H1 (cell line): ENCODE data around the gene RPL31. TPM values are rescaled to one million over a fixed set of nuclear protein-coding genes. Genes with fewer than 3 reads are reported as not detected.

Experiments
- CTCF ChIA-PET: fragments of 300-600 bp; sonication (Branson Sonifier 250); formaldehyde crosslinking; loops from one replicate; lab custom pipeline; 2021; ENCODE audit not compliant: partially characterized antibody; lab: Charles Lee
- POLR2A ChIA-PET: fragments of 300-600 bp; sonication (Branson Sonifier 250); formaldehyde crosslinking; loops from one replicate; lab custom pipeline; 2021; ENCODE audit warnings: inconsistent platforms; ENCODE audit not compliant: partially characterized antibody; lab: Charles Lee
- DNase-seq, 2 experiments: peaks; one replicate each; pipeline versions ENCODE4 v3.0.0 to v3.0.0-alpha.2; 2010 to 2022; ENCODE audit warnings: low spot score in 2 of 2, low read depth in 1 of 2, mixed read lengths in 1 of 2
- FAIRE-seq: peaks from 2 replicates; lab custom pipeline; 2011; peaks lifted over from hg19 to GRCh38; lab: Jason Lieb, UNC
- H2AFZ ChIP-seq: 2 replicates; pipeline ENCODE4 v1.8.1; 2012; ENCODE audit warnings: low read length, inconsistent platforms
- H2AK5ac ChIP-seq: 2 replicates; pipeline ENCODE4 v1.6.1; 2013; ENCODE audit warnings: low read depth, low read length
- H2BK120ac ChIP-seq: replicated peaks from 2 replicates; pipeline ENCODE3; 2013; ENCODE audit warnings: low read depth, low read length, inconsistent platforms
- H2BK12ac ChIP-seq: 2 replicates; pipeline ENCODE4 v1.6.1; 2013; ENCODE audit warnings: low read depth, low read length
- H2BK15ac ChIP-seq: 2 replicates; pipeline ENCODE4 v1.6.1; 2013; ENCODE audit warnings: low read length
- H2BK20ac ChIP-seq: 2 replicates; pipeline ENCODE4 v1.6.1; 2013; ENCODE audit warnings: low read length
- H2BK5ac ChIP-seq: 2 replicates; pipeline ENCODE4 v1.6.1; 2013; ENCODE audit warnings: low read depth, low read length
- H3K14ac ChIP-seq: 2 replicates; pipeline ENCODE4 v1.6.1; 2013; ENCODE audit warnings: inconsistent platforms; ENCODE audit not compliant: insufficient read length
- H3K18ac ChIP-seq: 2 replicates; pipeline ENCODE4 v1.6.1; 2013; ENCODE audit warnings: low read length; ENCODE audit errors: extremely low read depth
- H3K23ac ChIP-seq: 2 replicates; pipeline ENCODE4 v1.6.1; 2013; ENCODE audit warnings: inconsistent platforms; ENCODE audit not compliant: insufficient read length
- H3K23me2 ChIP-seq: 2 replicates; pipeline ENCODE4 v1.6.1; 2013; ENCODE audit warnings: low read depth, low read length
- H3K27ac ChIP-seq: 2 replicates; pipeline ENCODE4 v1.6.1; 2011; ENCODE audit warnings: low read depth, low read length, inconsistent platforms
- H3K27me3 ChIP-seq, 4 experiments: replicated peaks in 1 of 4; 1 replicate in 1 of 4; 2 replicates in 3 of 4; pipeline versions ENCODE4 v1.6.1 to v1.8.1; 2011 to 2013; ENCODE audit warnings: low read length in 3 of 4, mild to moderate bottlenecking in 3 of 4, inconsistent platforms in 2 of 4, mixed read lengths in 2 of 4, moderate library complexity in 1 of 4; ENCODE audit not compliant: control insufficient read depth in 3 of 4, insufficient read depth in 3 of 4; ENCODE audit errors: extremely low read depth in 1 of 4
- H3K36me3 ChIP-seq, 4 experiments: 2 replicates each; pipeline versions ENCODE4 v1.6.1 to v1.8.1; 2011 to 2013; ENCODE audit warnings: mild to moderate bottlenecking in 4 of 4, low read length in 3 of 4, moderate library complexity in 2 of 4, control low read depth in 1 of 4, inconsistent platforms in 1 of 4; ENCODE audit not compliant: insufficient read depth in 4 of 4, control insufficient read depth in 2 of 4
- H3K4ac ChIP-seq: replicated peaks from 2 replicates; pipeline ENCODE3; 2013; ENCODE audit warnings: low read length, low read depth, mixed read lengths, inconsistent platforms; ENCODE audit not compliant: insufficient read length
- H3K4me1 ChIP-seq, 4 experiments: replicated peaks in 1 of 4; 1 replicate in 1 of 4; 2 replicates in 3 of 4; pipeline versions ENCODE4 v1.6.1 to v1.8.1; 2011 to 2013; ENCODE audit warnings: low read length in 3 of 4, inconsistent platforms in 2 of 4, mixed read lengths in 1 of 4; ENCODE audit not compliant: insufficient read depth in 4 of 4, control insufficient read depth in 3 of 4
- H3K4me2 ChIP-seq, 2 experiments: 2 replicates each; pipeline versions ENCODE4 v1.6.1 to v1.8.1; 2011 to 2013; ENCODE audit warnings: low read depth in 2 of 2, low read length in 2 of 2, control low read depth in 1 of 2, inconsistent platforms in 1 of 2, mild to moderate bottlenecking in 1 of 2; ENCODE audit not compliant: insufficient read depth in 1 of 2
- H3K4me3 ChIP-seq, 4 experiments: fragments of 200-600, 300-600 bp in 1 of 4; sonication (generic), shearing (Covaris generic), sonication (Bioruptor Twin) in 1 of 4; 2 replicates each; pipeline versions ENCODE4 v1.5.1 to v1.8.1; 2011 to 2016; ENCODE audit warnings: low read length in 4 of 4, low read depth in 3 of 4, control low read depth in 2 of 4, inconsistent platforms in 2 of 4, mild to moderate bottlenecking in 2 of 4, mixed read lengths in 1 of 4, moderate library complexity in 1 of 4; ENCODE audit not compliant: insufficient read depth in 2 of 4; ENCODE audit errors: extremely low read depth in 1 of 4
- H3K56ac ChIP-seq: replicated peaks from 2 replicates; pipeline ENCODE3; 2013; ENCODE audit warnings: low read depth, mild to moderate bottlenecking, mixed read lengths, low read length, inconsistent platforms; ENCODE audit not compliant: insufficient read length
- H3K79me1 ChIP-seq: 2 replicates; pipeline ENCODE4 v1.6.1; 2013; ENCODE audit warnings: low read depth, low read length, control low read depth
- H3K79me2 ChIP-seq, 2 experiments: 2 replicates each; pipeline versions ENCODE4 v1.6.1 to v1.8.1; 2012 to 2013; ENCODE audit warnings: low read length in 2 of 2, mild to moderate bottlenecking in 2 of 2, inconsistent platforms in 1 of 2; ENCODE audit not compliant: insufficient read depth in 2 of 2, control insufficient read depth in 1 of 2
- H3K9ac ChIP-seq, 4 experiments: replicated peaks in 1 of 4; 1 replicate in 1 of 4; 2 replicates in 3 of 4; pipeline versions ENCODE4 v1.6.1 to v1.8.1; 2011 to 2013; ENCODE audit warnings: low read depth in 3 of 4, low read length in 3 of 4, control low read depth in 2 of 4, mild to moderate bottlenecking in 2 of 4, moderate library complexity in 2 of 4, inconsistent platforms in 1 of 4; ENCODE audit errors: extremely low read depth in 1 of 4
- H3K9me3 ChIP-seq, 2 experiments: 2 replicates each; pipeline versions ENCODE4 v1.6.1 to v1.8.1; 2012 to 2013; ENCODE audit warnings: mild to moderate bottlenecking in 2 of 2, moderate library complexity in 2 of 2, control low read depth in 1 of 2, inconsistent platforms in 1 of 2, low read depth in 1 of 2, low read length in 1 of 2, mixed read lengths in 1 of 2; ENCODE audit not compliant: insufficient read depth in 2 of 2
- H4K20me1 ChIP-seq, 2 experiments: replicated peaks in 1 of 2; 2 replicates each; pipeline versions ENCODE3 to v1.8.1; 2011 to 2013; ENCODE audit warnings: inconsistent platforms in 2 of 2, low read length in 2 of 2, mild to moderate bottlenecking in 1 of 2; ENCODE audit not compliant: insufficient read depth in 2 of 2, control insufficient read depth in 1 of 2
- H4K5ac ChIP-seq: 2 replicates; pipeline ENCODE4 v1.6.1; 2013; ENCODE audit warnings: low read length, low read depth, mixed read lengths, inconsistent platforms; ENCODE audit not compliant: insufficient read length
- H4K8ac ChIP-seq: 2 replicates; pipeline ENCODE4 v1.8.0; 2013; ENCODE audit warnings: mild to moderate bottlenecking, moderate library complexity, low read length, inconsistent platforms; ENCODE audit not compliant: insufficient read depth; ENCODE audit errors: extremely low read depth
- H4K91ac ChIP-seq: replicated peaks from 2 replicates; pipeline ENCODE3; 2013; ENCODE audit warnings: low read length, mixed read lengths, inconsistent platforms; ENCODE audit not compliant: insufficient read length
- BCL11A ChIP-seq, 2 experiments: IDR thresholded peaks; one replicate each; pipeline ENCODE4 v1.6.1; 2011; ENCODE audit warnings: low read depth in 2 of 2, low read length in 2 of 2, mild to moderate bottlenecking in 2 of 2
- CEBPB ChIP-seq: IDR thresholded peaks from 2 replicates; pipeline ENCODE4 v1.6.1; 2012; ENCODE audit warnings: low read depth, low read length
- CHD2 ChIP-seq: IDR thresholded peaks from 2 replicates; pipeline ENCODE4 v1.6.1; 2012; ENCODE audit warnings: low read length, improper control_type of control experiment
- EP300 ChIP-seq, 2 experiments: IDR thresholded peaks; 1 replicate in 1 of 2; 2 replicates in 1 of 2; pipeline ENCODE4 v1.6.1; 2011 to 2012; ENCODE audit warnings: low read depth in 2 of 2, low read length in 2 of 2, mild to moderate bottlenecking in 2 of 2, borderline replicate concordance in 1 of 2, inconsistent platforms in 1 of 2, moderate library complexity in 1 of 2
- GABPA ChIP-seq: IDR thresholded peaks from 2 replicates; pipeline ENCODE4 v1.6.1; 2011; ENCODE audit warnings: mild to moderate bottlenecking, low read length, moderate library complexity, borderline replicate concordance; ENCODE audit not compliant: insufficient read depth
- JUN ChIP-seq: IDR thresholded peaks from 2 replicates; pipeline ENCODE4 v1.6.1; 2011; ENCODE audit warnings: low read depth, mild to moderate bottlenecking, improper control_type of control experiment, low read length
- KDM5A ChIP-seq: fragments of 200-600 bp; IDR thresholded peaks from 2 replicates; pipeline ENCODE4 v1.7.1; 2012; ENCODE audit warnings: mild to moderate bottlenecking, low read length, inconsistent platforms, mixed read lengths
- MAFK ChIP-seq: IDR thresholded peaks from 2 replicates; pipeline ENCODE4 v1.6.1; 2012; ENCODE audit warnings: low read depth, mild to moderate bottlenecking, improper control_type of control experiment, low read length
- NANOG ChIP-seq: IDR thresholded peaks from 2 replicates; pipeline ENCODE4 v1.6.1; 2011; ENCODE audit warnings: low read length, low read depth, mild to moderate bottlenecking, inconsistent platforms; ENCODE audit not compliant: insufficient read depth, poor library complexity, severe bottlenecking
- POLR2A ChIP-seq, 2 experiments: IDR thresholded peaks; 1 replicate in 1 of 2; 2 replicates in 1 of 2; pipeline ENCODE4 v1.6.1; 2011; ENCODE audit warnings: low read depth in 2 of 2, low read length in 2 of 2, mild to moderate bottlenecking in 2 of 2; ENCODE audit errors: control extremely low read depth in 1 of 2
- POLR2AphosphoS5 ChIP-seq: IDR thresholded peaks from 2 replicates; pipeline ENCODE4 v1.6.1; 2011; ENCODE audit warnings: low read depth, low read length
- RAD21 ChIP-seq, 2 experiments: IDR thresholded peaks in 1 of 2; conservative IDR thresholded peaks in 1 of 2; 2 replicates each; pipeline ENCODE4 v1.6.1; 2011; ENCODE audit warnings: low read depth in 2 of 2, low read length in 2 of 2, improper control_type of control experiment in 1 of 2, inconsistent platforms in 1 of 2, mild to moderate bottlenecking in 1 of 2, moderate library complexity in 1 of 2
- RBBP5 ChIP-seq: IDR thresholded peaks from 2 replicates; pipeline ENCODE4 v1.7.1; 2012; ENCODE audit warnings: low read depth, mild to moderate bottlenecking, inconsistent platforms, low read length, moderate library complexity, borderline replicate concordance
- RFX5 ChIP-seq: IDR thresholded peaks from 2 replicates; pipeline ENCODE4 v1.6.1; 2011; ENCODE audit warnings: low read depth, low read length, improper control_type of control experiment, borderline replicate concordance
- ZNF274 ChIP-seq: IDR thresholded peaks from 2 replicates; pipeline ENCODE4 v1.7.0; 2012; ENCODE audit warnings: low read length, borderline replicate concordance; ENCODE audit errors: extremely low read depth
- WGBS, 2 experiments: shearing (Covaris generic) in 1 of 2; methylation state at CpG; one replicate each; pipeline versions ENCODE4 v1.1.6 to v1.1.7; 2013 to 2015; ENCODE audit warnings: low lambda C conversion rate in 2 of 2, mixed read lengths in 2 of 2, inconsistent platforms in 1 of 2, low coverage in 1 of 2, missing lambda C conversion rate in 1 of 2; ENCODE audit not compliant: insufficient replicate concordance in 2 of 2, insufficient coverage in 1 of 2, insufficient read length in 1 of 2; ENCODE audit errors: extremely low coverage in 1 of 2, missing lambda C conversion rate in 1 of 2; 5-methylcytosine and 5-hydroxymethylcytosine counted together
- polyA plus RNA-seq, 7 experiments: library from polyadenylated mRNA; depleted of rRNA in 3 of 7; stranded (reverse) in 5 of 7; unstranded in 2 of 7; fragments of >200 nt in 5 of 7; fragments of 200-250 nt in 2 of 7; gene quantifications; 1 replicate in 5 of 7; 2 replicates in 1 of 7; 4 replicates in 1 of 7; pipeline versions ENCODE4 v1.2.1 to v1.2.3, GENCODE V29; 2011 to 2013; ENCODE audit warnings: missing spikeins in 2 of 7, mixed read lengths in 2 of 7
- total RNA-seq: library from RNA; stranded (reverse); fragmentation: NEBNext Ultra II Directional; extraction: Animal tissue kit (Norgen Biotek cat#: 25700); gene quantifications from 2 replicates; pipeline ENCODE4 v1.2.1, GENCODE V29; 2021

The RPL31 gene
- total and polyA plus RNA-seq, 2 of the 8 experiments (the other 6 are each of a cell fraction or from before 2014, with no cell fraction given) = 1,463 to 1,722 TPM

GRCh38 chr2:100971221-100971620 lies 30.9 kb upstream of the RPL31 start:
- no peaks in the 10 kb centered on the region for H3K79me2 ChIP-seq
- no peaks in the 10 kb centered on the region for H3K4me1 ChIP-seq
- no peak overlapping the region for H4K91ac ChIP-seq
- H2BK20ac ChIP-seq = no peak overlapping the region
- H3K4ac ChIP-seq = no peak overlapping the region
- no peaks in the 10 kb centered on the region for H3K27me3 ChIP-seq
- no peaks in the 10 kb centered on the region for H3K79me1 ChIP-seq
- no peaks in the 10 kb centered on the region for H4K20me1 ChIP-seq
- no peak overlapping the region for H3K27ac ChIP-seq
- no peak overlapping the region for H2AFZ ChIP-seq
- no peak overlapping the region for H3K9ac ChIP-seq
- no peak overlapping the region for H2BK12ac ChIP-seq
- ChIA-PET CTCF (interaction anchor here (1.0 to 1.2 kb wide), 2 partner anchors 14 to 52 kb away, joined by 4 to 5 read pairs; no protein-coding TSS in a partner anchor), POLR2A (no interaction called here)
- H3K4me3 ChIP-seq = no peak overlapping the region
- no peak overlapping the region for H2BK5ac ChIP-seq
- H3K18ac ChIP-seq = no peak overlapping the region
- H3K36me3 ChIP-seq = no peaks in the 10 kb centered on the region
- no peak for FAIRE-seq
- no peak overlapping the region for H3K56ac ChIP-seq
- no peak overlapping the region for H3K23ac ChIP-seq
- no peak overlapping the region for H2AK5ac ChIP-seq
- WGBS, 2 experiments = 88% methylated on average over 8 of the region's 9 CpGs; no CpG with 5 or more reads in 1 of the 2 experiments
- H3K14ac ChIP-seq = no peak overlapping the region
- no peak overlapping the region for H4K8ac ChIP-seq
- H2BK15ac ChIP-seq = no peak overlapping the region
- H2BK120ac ChIP-seq = no peak overlapping the region
- no peak overlapping the region for H4K5ac ChIP-seq
- no peaks in the 10 kb centered on the region for H3K9me3 ChIP-seq
- DNase-seq = no peak
- no peak overlapping the region for H3K4me2 ChIP-seq
- H3K23me2 ChIP-seq = no peaks in the 10 kb centered on the region
- TF ChIP-seq CHD2 (no peak), CEBPB (no peak), KDM5A (no peak), EP300 (IDR thresholded peaks at IDR 0.05; ENCODE audit: borderline replicate concordance in 1 of 2, low read depth in 2 of 2, low read length in 2 of 2) (no peak), POLR2AphosphoS5 (no peak), GABPA (no peak), MAFK (no peak), JUN (no peak), ZNF274 (no peak), POLR2A (IDR thresholded peaks at IDR 0.05; ENCODE audit: control extremely low read depth in 1 of 2, low read depth in 2 of 2, low read length in 2 of 2) (no peak), RAD21 (IDR thresholded peaks at IDR 0.05 in 1 of 2, conservative IDR thresholded peaks at IDR 0.05 in 1 of 2; ENCODE audit: low read depth in 2 of 2, low read length in 2 of 2) (no peak), BCL11A (IDR thresholded peaks at IDR 0.05; ENCODE audit: low read depth in 2 of 2, low read length in 2 of 2) (no peak), RBBP5 (no peak), RFX5 (no peak), NANOG (no peak)
